Measurements from ENCODE around the gene CLCN2.

DNA sequence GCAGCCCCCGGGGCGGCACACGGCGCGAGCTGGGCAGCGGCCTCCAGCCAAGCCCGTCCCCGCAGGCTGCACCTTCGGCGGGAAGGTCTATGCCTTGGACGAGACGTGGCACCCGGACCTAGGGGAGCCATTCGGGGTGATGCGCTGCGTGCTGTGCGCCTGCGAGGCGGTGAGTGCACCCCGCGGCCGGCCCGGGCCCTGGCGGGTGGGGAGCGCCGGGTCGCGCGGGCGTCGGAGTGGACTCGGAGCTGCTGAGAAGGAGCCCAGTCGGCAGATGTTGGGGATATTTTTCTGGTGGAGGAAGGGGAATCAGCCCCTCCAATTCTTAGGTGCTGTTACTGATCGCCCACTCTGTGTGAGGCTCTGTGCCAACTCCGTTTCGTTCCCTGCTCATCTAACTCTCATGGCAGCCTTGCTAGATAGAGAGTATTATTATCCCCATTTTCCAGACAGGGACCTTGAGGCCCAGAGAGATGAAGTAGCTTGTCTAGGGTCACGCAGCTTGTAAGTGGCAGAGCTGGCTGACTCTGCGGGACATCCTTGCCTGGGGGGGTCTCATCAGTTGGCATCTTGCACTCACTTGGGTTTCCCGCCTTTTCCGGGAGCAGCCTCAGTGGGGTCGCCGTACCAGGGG is 19.3 kb upstream of the CLCN2 start:
- TF ChIP-seq, protein P1, sequence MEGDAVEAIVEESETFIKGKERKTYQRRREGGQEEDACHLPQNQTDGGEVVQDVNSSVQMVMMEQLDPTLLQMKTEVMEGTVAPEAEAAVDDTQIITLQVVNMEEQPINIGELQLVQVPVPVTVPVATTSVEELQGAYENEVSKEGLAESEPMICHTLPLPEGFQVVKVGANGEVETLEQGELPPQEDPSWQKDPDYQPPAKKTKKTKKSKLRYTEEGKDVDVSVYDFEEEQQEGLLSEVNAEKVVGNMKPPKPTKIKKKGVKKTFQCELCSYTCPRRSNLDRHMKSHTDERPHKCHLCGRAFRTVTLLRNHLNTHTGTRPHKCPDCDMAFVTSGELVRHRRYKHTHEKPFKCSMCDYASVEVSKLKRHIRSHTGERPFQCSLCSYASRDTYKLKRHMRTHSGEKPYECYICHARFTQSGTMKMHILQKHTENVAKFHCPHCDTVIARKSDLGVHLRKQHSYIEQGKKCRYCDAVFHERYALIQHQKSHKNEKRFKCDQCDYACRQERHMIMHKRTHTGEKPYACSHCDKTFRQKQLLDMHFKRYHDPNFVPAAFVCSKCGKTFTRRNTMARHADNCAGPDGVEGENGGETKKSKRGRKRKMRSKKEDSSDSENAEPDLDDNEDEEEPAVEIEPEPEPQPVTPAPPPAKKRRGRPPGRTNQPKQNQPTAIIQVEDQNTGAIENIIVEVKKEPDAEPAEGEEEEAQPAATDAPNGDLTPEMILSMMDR (IDR thresholded peaks at IDR 0.05; ENCODE audit: poor library complexity, severe bottlenecking): no peak
- TF ChIP-seq RAD21 (conservative IDR thresholded peaks at IDR 0.05): no peak
- TF ChIP-seq SMC3 (conservative IDR thresholded peaks at IDR 0.05; ENCODE audit: poor library complexity): no peak
- no peak for TF ChIP-seq EZH2 (IDR thresholded peaks at IDR 0.05; ENCODE audit: borderline replicate concordance, insufficient read depth, low read length, poor library complexity, severe bottlenecking)
- TF ChIP-seq POLR2AphosphoS5 (IDR thresholded peaks at IDR 0.05): no peak
